NCI-H2196 (cell line): ENCODE data around the gene KDM2B.
A peak's percentile ranks its signal among the peaks of the same experiment; 100 is the strongest.

Source experiments
- DNase-seq: peaks from one replicate; lab custom pipeline; 2025; ENCODE audit not compliant: unreplicated experiment; lab: John Stamatoyannopoulos, UW

The KDM2B gene

GRCh38 chr12:121568518-121568917 is 12.3 kb downstream of the KDM2B start:
- DNase-seq, result no peak

DNA sequence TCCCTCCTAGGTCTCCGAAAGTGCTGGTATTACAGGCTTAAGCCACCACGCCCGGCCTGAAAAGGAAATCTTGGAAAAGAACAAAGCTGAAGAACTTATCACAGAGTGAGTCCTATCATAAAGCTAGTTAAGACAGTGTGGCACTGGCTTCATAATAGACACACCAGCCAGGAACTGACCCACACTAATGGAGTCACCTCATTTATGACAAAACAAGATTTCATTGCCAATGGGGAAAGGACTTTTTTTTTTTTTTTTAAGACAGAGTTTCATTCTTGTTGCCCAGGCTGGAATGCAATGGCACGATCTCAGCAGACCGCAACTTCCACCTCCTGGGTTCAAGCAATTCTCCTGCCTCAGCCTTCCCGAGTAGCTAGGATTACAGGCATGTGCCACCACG is 15.7 kb downstream of the KDM2B start:
- no peak for DNase-seq

GRCh38 chr12:121562488-121562887 is 18.3 kb downstream of the KDM2B start:
- no peak for DNase-seq

DNA sequence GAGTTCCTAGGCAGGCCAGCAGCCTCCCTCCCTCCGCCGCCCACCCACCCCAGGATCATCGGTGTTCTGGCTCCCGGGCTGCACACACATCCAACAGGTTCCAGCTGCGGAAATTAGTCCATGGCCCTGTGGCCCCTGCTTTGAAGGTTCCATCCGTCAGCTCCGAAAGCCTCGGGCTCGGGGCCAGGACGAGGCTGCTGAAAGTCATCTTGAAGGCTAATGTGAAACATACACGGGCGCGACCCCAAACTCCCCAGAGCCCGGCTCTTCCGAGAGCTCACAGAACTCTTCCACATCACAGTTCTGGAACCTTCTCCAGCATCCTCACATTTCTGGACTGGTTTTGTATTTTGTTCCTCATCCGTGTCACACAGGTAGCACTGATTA is 19.8 kb downstream of the KDM2B start:
- no peak for DNase-seq

DNA sequence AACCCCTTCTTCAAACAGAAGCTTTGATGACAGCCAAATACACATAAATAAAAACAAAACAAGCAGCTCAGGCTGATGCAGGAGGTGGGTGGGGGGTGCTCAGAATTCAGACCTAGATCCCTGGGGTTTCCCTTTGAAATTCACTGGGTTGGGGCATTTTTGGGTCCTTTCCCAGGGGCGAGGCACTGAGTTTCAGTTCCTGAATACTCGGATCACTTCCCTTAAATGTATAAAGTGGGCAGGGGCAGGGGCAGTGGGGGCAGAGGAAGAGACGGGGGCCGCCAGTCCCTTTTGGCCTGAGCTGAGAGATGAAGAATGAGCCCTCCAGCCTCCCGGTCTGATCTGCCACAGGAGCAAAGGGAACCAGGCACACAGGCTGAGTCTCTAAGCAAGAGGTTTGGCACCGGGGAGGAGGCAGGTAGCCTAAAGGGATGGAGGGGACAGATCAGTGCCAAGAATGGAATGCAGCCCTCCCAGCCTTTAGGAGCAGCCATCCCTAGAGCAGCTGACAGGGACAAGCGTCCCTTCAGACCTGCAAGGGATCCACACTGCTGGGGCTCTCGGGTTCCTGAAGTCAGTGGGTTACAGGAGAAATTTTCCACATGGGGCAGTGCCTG is 20.3 kb downstream of the KDM2B start:
- DNase-seq, result no peak

- no peak for DNase-seq
These were observed 21.9 kb downstream of the KDM2B start for GRCh38 chr12:121558956-121559355.

DNA sequence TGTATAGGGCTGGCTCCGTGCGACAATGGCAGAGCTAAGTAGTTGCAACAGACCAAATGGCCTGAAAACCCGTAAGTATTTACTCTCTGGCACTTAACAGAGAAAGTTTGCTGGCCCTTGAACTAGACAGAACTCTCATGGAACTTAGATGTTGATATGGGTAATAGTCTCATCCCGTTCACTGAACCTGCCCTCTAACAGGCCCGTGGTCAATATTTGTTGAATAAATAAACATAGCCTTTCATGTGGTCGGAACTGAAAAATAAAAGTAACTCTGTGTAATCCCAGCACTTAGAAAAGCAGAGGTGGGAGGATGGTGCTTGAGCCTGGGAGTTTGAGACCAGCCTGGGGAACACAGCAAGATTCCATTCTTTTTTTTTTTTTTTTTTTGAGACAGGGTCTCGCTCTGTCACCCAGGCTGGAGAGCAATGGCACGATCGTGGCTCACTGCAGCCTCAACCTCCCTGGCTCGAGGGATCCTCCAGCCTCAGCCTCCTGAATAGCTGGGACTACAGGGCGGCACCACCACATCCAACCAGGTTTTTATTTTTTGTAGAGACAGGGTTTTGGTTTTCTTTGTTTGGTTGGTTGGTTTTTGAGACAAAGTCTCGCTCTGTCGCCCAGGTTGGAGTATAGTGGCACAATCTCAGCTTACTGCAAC is 29.7 kb downstream of the KDM2B start:
- DNase-seq, result no peak

DNA sequence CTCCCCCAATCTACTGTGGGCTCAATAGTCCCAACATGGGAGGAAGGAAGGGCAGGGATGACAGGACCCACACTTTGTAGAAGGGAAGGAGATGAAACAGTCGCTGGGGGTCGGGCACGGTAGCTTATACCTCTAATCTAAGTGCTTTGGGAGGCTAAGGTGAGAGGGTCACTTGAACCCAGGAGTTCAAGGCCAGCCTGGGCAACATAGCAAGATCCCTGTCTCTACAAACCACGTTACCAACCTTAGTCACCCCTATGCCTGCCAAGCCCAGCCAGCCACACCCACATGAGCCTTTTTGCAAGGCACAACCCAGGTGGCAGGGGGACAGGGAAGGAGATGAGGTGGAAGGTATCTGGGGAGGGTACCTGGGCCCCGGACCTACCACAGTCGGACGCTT is 31.7 kb downstream of the KDM2B start:
- DNase-seq, result no peak

DNA sequence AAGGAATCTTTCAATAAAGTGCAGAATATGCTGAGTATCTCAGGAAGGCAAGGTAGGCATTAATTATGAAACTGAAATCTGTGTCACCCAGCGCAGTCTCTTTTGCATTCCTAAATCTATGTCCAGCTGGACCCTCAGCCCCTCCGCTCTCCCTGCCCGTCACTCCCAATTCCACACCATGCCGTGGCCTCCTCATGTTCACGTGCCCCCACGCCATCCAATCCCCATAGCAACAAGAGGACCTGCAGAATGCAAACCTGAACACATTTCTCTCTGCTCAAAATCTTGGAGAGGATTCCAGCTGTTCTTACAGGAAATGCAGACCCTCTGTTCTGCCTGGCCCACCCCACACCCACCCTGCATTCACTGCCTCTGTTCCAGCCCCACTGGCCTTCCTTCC is 35.3 kb downstream of the KDM2B start:
- no peak for DNase-seq

- DNase-seq, result no peak
These were observed 37.0 kb downstream of the KDM2B start for GRCh38 chr12:121543786-121544185.

DNA sequence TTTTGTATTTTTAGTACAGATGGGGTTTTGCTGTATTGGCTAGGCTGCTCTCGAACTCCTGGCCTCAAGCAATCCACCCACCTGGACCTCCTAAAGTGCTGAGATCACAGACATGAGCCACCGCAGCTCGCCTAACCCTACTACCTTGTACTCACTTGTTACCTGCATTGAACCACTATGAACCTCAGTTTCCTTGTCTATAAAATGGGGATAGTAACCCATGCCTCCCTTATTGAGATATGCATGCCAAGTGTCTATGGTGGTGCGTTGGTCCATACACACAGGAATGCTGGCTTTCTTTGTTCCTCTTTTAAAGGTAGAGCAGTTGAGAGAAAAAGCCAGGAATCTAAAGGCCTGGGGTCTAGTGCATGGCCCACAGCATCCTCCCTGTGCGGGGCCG is 40.9 kb downstream of the KDM2B start:
- DNase-seq, result no peak

DNA sequence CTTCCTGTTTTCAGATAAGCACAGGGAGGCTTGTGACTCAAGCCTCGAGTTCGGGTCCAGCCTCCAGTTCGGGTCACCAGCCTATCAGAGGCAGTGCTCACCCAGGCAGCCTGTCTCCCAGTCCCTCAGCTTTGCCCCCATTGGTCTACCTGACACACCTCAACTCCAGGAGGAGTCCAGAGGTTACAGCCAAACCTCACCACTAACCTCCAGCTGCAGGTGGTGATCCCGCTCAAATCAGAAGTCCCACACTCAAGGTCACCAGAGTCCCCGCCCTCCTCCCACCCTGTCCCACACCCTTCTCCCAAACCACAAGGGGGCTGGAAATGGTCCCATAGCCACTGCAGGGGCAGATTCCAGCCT is 42.1 kb downstream of the KDM2B start:
- peak; percentile 50 for DNase-seq

- no peak for DNase-seq
These were observed 42.8 kb downstream of the KDM2B start for GRCh38 chr12:121537814-121538698.

GRCh38 chr12:121536899-121537813 is 43.7 kb downstream of the KDM2B start:
- peak; percentile 63 for DNase-seq

DNA sequence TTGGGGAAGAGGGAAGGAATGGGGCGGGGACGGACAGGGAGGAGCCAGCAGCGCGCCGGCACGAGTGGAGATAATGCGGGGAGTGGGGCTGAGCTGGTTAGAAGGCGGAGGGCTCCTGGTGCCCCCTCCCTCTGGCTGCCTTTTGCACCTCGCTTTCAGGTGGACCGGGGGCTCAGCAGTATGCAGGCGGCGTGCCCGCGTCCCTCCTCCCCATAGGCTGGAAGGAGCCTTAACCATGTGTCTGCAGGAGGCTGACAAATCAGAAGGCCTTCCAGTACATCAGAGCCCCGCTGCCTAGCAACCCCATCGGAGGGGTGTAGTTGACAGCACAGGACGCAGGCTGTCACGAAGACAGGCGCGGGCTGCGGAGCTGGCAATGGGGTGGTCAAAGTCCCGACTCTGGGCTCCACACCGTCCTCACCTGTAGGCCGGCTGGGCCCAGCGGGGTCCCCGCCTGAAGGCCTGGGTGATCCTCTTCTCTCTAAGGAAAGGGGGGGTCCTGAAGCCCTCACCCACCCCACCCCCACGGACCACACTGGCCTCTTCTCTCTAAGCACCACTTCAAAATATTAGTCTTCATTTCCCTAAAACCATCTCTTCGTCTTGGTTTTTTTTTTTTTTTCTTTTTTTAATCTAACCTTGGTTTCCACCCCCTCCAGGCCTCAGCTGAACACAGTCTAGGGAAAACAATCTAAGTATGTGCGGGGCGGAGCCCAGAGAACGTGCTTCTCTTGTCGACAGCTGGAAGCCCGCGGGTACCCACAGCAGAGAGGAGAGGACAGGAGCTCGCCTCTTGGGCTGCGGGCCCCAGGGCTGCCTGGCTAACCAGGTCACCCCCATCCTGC is 44.5 kb downstream of the KDM2B start:
- DNase-seq, result peak; percentile 86

- no peak for DNase-seq
These were observed 45.4 kb downstream of the KDM2B start for GRCh38 chr12:121535150-121536053.

- no peak for DNase-seq
These were observed 46.2 kb downstream of the KDM2B start for GRCh38 chr12:121534495-121535148.

- DNase-seq, result no peak
These were observed 47.3 kb downstream of the KDM2B start for GRCh38 chr12:121533394-121534090.
